Suprapubic skin (tissue), 4 donors: ENCODE data around the gene CAMK4. TPM values are rescaled to one million over a fixed set of nuclear protein-coding genes. Genes with fewer than 3 reads are reported as not detected.

Experiments
- DNase-seq, 2 donors: peaks; one replicate each; pipeline ENCODE4 v3.0.0-alpha.2; 2019; ENCODE audit warnings: low spot score in 2 of 2
- H3K27ac ChIP-seq: fragments of 200-600 bp; sonication (generic); one replicate; pipeline ENCODE4 v1.5.1; 2019
- H3K27me3 ChIP-seq: fragments of 200-600 bp; sonication (generic); one replicate; pipeline ENCODE4 v1.5.1; 2019
- H3K36me3 ChIP-seq: fragments of 200-600 bp; sonication (generic); one replicate; pipeline ENCODE4 v1.5.1; 2019
- H3K4me1 ChIP-seq: fragments of 200-600 bp; sonication (generic); one replicate; pipeline ENCODE4 v1.5.1; 2019
- H3K4me3 ChIP-seq: fragments of 200-600 bp; sonication (generic); one replicate; pipeline ENCODE4 v1.5.1; 2019; ENCODE audit warnings: mild to moderate bottlenecking
- H3K9me3 ChIP-seq: fragments of 200-600 bp; sonication (generic); one replicate; pipeline ENCODE4 v1.5.1; 2019
- EP300 ChIP-seq: sonication (generic); formaldehyde crosslinking; IDR thresholded peaks from one replicate; pipeline ENCODE4 v1.6.1; 2017; ENCODE audit warnings: antibody characterized with exemption
- POLR2A ChIP-seq, 2 donors: fragments of 450-650 bp; IDR thresholded peaks; one replicate each; pipeline ENCODE4 v1.6.1; 2017; ENCODE audit warnings: antibody characterized with exemption in 2 of 2, mild to moderate bottlenecking in 2 of 2, moderate library complexity in 2 of 2
- POLR2AphosphoS5 ChIP-seq, 3 donors: sonication (generic); formaldehyde crosslinking; IDR thresholded peaks; one replicate each; pipeline ENCODE4 v1.6.1; 2017; ENCODE audit warnings: antibody characterized with exemption in 3 of 3
- whole genome bisulfite sequencing: methylation state at CpG from one replicate; pipeline ENCODE4 v1.1.5; 2018; 5-methylcytosine and 5-hydroxymethylcytosine counted together
- total RNA-seq, 4 donors: library from RNA; depleted of rRNA; stranded (reverse); fragments of >200 nt; gene quantifications; one replicate each; pipeline ENCODE4 v1.1.0, GENCODE V29; 2016
- TF ChIP-seq, protein P1 (sequence below), 2 donors: fragments of 200-600 bp in 1 of 2; fragments of 450-650 bp in 1 of 2; sonication (generic) in 1 of 2; IDR thresholded peaks; one replicate each; pipeline ENCODE4 v1.5.1; 2016 to 2019; ENCODE audit warnings: antibody characterized with exemption in 2 of 2, mild to moderate bottlenecking in 1 of 2, moderate library complexity in 1 of 2

CAMK4 gene
- total RNA-seq, 4 donors from 2014 or later, result 0.05 to 2.6 (median 0.21) TPM; not detected in 1

DNA sequence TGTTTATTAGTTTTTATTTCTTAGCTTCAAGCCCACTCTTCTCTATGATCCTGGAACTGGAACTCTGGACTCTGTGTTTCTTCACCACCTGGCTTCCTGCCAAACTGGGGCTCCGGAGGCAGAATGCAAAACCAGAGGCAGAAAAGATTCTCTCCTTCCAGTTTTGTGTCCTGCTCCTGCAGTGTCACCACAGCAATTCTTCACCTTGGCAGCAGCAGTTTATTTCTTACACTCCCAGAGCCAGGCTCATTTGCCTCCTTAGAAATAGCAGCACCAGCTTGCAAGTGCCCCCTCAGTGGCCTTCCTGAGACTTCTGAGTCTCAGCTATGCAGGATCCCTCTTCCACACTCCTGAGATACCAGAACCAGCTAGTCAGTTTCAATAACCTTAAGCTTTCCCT is 26.7 kb upstream of the CAMK4 start:
- H3K36me3 ChIP-seq, result no peaks in the 10 kb centered on the region
- peaks cover 6% of the 10 kb centered on the region for H3K27me3 ChIP-seq
- no peaks in the 10 kb centered on the region for H3K9me3 ChIP-seq
- WGBS, result 7% methylated on average over 1 of the region's 1 CpG
- H3K4me1 ChIP-seq, result no peaks in the 10 kb centered on the region
- H3K27ac ChIP-seq, result no peak overlapping the region
- DNase-seq, result no peak
- H3K4me3 ChIP-seq, result no peak overlapping the region
- TF ChIP-seq, protein P1, sequence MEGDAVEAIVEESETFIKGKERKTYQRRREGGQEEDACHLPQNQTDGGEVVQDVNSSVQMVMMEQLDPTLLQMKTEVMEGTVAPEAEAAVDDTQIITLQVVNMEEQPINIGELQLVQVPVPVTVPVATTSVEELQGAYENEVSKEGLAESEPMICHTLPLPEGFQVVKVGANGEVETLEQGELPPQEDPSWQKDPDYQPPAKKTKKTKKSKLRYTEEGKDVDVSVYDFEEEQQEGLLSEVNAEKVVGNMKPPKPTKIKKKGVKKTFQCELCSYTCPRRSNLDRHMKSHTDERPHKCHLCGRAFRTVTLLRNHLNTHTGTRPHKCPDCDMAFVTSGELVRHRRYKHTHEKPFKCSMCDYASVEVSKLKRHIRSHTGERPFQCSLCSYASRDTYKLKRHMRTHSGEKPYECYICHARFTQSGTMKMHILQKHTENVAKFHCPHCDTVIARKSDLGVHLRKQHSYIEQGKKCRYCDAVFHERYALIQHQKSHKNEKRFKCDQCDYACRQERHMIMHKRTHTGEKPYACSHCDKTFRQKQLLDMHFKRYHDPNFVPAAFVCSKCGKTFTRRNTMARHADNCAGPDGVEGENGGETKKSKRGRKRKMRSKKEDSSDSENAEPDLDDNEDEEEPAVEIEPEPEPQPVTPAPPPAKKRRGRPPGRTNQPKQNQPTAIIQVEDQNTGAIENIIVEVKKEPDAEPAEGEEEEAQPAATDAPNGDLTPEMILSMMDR (IDR thresholded peaks at IDR 0.05), result no peak
- TF ChIP-seq EP300 (no peak), POLR2A (IDR thresholded peaks at IDR 0.05) (no peak), POLR2AphosphoS5 (IDR thresholded peaks at IDR 0.05) (no peak)

DNA sequence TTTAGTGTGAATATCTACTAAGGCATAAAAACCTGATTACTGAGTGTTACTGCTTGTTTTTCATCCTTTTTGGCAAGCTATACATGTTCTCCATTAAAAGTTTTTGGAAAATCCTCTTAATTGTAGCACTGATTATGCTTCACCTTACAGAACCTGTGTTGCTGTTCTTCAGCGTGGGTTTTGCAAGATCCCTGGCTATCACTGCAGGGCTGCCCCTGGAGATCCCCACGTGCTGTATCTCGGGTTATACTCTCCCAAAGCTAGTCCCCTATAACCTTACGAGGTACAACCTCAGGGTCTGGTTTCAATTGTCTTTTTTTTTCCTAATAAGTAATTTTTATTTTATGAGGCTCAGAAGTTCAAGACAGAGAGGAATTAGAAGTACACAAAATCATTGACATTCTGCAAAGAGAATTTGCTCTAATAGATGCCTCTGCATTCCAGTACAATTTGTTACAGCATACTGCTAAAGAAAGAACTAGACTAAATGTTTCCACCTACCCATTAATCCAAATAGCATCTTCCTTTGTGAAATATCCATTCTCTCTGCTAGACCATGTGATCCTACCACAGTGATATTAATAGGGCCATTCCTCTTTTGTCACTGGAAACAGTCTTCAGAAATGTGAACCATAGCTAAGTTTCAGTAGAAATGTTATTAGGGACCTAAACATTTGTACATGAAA is 25.8 kb upstream of the CAMK4 start:
- Histone ChIP-seq H3K27ac (no peak overlapping the region), H3K9me3 (no peaks in the 10 kb centered on the region), H3K4me1 (no peaks in the 10 kb centered on the region), H3K36me3 (no peaks in the 10 kb centered on the region), H3K4me3 (no peak overlapping the region), H3K27me3 (peaks cover 6% of the 10 kb centered on the region)
- TF ChIP-seq EP300 (no peak), POLR2AphosphoS5 (IDR thresholded peaks at IDR 0.05) (no peak), POLR2A (IDR thresholded peaks at IDR 0.05) (no peak)
- TF ChIP-seq, protein P1 (IDR thresholded peaks at IDR 0.05), result no peak
- WGBS, result 59% methylated on average over 4 of the region's 4 CpGs
- no peak for DNase-seq

DNA sequence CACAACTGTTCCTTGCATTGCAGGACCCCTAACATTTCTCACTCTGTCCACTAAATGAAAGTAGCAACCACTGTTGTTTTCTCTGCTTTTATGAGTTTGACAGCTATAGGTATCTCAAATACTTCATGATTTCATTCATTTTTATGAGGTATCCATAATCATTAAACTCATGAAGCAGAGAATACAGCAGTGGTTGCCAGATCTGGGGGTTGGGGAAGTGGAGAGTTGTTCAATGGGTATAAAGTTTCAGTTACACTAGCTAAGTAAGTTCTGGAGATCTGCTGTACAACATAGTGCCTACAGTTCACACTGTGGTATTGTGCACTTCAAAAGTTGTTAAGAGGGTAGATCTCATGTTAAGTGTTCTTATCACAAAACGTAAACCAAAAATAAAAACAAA is 23.4 kb upstream of the CAMK4 start:
- H3K9me3 ChIP-seq, result no peaks in the 10 kb centered on the region
- no peak for DNase-seq
- WGBS, result 85% methylated on average over 1 of the region's 1 CpG
- H3K4me3 ChIP-seq, result no peak overlapping the region
- TF ChIP-seq POLR2A (IDR thresholded peaks at IDR 0.05) (no peak), POLR2AphosphoS5 (IDR thresholded peaks at IDR 0.05) (no peak), EP300 (no peak)
- TF ChIP-seq, protein P1 (IDR thresholded peaks at IDR 0.05), result no peak
- peaks cover 3% of the 10 kb centered on the region for H3K27me3 ChIP-seq
- H3K36me3 ChIP-seq, result no peaks in the 10 kb centered on the region
- no peak overlapping the region for H3K27ac ChIP-seq
- H3K4me1 ChIP-seq, result no peaks in the 10 kb centered on the region

GRCh38 chr5:111201705-111202104 is 22.5 kb upstream of the CAMK4 start:
- WGBS, result 72% methylated on average over 3 of the region's 3 CpGs
- peaks cover 3% of the 10 kb centered on the region for H3K27me3 ChIP-seq
- no peaks in the 10 kb centered on the region for H3K4me1 ChIP-seq
- TF ChIP-seq, protein P1 (IDR thresholded peaks at IDR 0.05), result no peak
- TF ChIP-seq POLR2AphosphoS5 (IDR thresholded peaks at IDR 0.05), result no peak
- no peak for TF ChIP-seq EP300
- no peak for TF ChIP-seq POLR2A (IDR thresholded peaks at IDR 0.05)
- H3K4me3 ChIP-seq, result no peak overlapping the region
- H3K9me3 ChIP-seq, result no peaks in the 10 kb centered on the region
- no peak for DNase-seq
- no peak overlapping the region for H3K27ac ChIP-seq
- no peaks in the 10 kb centered on the region for H3K36me3 ChIP-seq

GRCh38 chr5:111211341-111211740 is 12.8 kb upstream of the CAMK4 start:
- no peak for DNase-seq
- no peaks in the 10 kb centered on the region for H3K9me3 ChIP-seq
- WGBS, result 45% methylated on average over 1 of the region's 1 CpG
- no peaks in the 10 kb centered on the region for H3K4me1 ChIP-seq
- TF ChIP-seq, protein P1 (IDR thresholded peaks at IDR 0.05), result no peak
- TF ChIP-seq EP300 (no peak), POLR2AphosphoS5 (IDR thresholded peaks at IDR 0.05) (no peak), POLR2A (IDR thresholded peaks at IDR 0.05) (no peak)
- H3K27me3 ChIP-seq, result no peaks in the 10 kb centered on the region
- H3K36me3 ChIP-seq, result no peaks in the 10 kb centered on the region
- H3K4me3 ChIP-seq, result no peak overlapping the region
- no peak overlapping the region for H3K27ac ChIP-seq
